ENCODE measurements around the gene CDC27.

DNA sequence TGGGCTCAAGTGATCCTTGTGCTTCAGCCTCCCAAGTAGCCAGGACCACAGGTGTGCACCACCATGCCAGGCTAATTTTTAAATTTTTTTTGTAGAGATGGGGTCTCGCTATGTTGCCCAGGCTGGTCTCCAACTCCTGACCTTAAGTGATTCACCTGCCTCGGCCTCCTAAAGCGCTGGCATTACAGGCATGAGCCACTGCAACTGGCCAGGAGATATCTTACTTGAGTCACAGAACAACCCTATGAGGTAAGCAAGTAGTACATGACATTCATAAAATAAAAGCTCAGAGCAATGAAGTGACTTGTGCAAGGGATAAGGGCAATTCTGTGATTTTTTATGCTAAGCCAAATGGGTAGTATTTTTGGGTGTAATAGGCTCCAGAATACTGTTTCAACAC, 57.3 kb downstream of the CDC27 start:
- TF ChIP-seq EZH2phosphoT487 (IDR thresholded peaks at IDR 0.05; ENCODE audit: borderline replicate concordance) = no peak
- TF ChIP-seq FOSL1 (IDR thresholded peaks at IDR 0.05; ENCODE audit: low read depth) = no peak
- TF ChIP-seq EZH2 (IDR thresholded peaks at IDR 0.05) = no peak
- TF ChIP-seq, protein P1, sequence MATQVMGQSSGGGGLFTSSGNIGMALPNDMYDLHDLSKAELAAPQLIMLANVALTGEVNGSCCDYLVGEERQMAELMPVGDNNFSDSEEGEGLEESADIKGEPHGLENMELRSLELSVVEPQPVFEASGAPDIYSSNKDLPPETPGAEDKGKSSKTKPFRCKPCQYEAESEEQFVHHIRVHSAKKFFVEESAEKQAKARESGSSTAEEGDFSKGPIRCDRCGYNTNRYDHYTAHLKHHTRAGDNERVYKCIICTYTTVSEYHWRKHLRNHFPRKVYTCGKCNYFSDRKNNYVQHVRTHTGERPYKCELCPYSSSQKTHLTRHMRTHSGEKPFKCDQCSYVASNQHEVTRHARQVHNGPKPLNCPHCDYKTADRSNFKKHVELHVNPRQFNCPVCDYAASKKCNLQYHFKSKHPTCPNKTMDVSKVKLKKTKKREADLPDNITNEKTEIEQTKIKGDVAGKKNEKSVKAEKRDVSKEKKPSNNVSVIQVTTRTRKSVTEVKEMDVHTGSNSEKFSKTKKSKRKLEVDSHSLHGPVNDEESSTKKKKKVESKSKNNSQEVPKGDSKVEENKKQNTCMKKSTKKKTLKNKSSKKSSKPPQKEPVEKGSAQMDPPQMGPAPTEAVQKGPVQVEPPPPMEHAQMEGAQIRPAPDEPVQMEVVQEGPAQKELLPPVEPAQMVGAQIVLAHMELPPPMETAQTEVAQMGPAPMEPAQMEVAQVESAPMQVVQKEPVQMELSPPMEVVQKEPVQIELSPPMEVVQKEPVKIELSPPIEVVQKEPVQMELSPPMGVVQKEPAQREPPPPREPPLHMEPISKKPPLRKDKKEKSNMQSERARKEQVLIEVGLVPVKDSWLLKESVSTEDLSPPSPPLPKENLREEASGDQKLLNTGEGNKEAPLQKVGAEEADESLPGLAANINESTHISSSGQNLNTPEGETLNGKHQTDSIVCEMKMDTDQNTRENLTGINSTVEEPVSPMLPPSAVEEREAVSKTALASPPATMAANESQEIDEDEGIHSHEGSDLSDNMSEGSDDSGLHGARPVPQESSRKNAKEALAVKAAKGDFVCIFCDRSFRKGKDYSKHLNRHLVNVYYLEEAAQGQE (IDR thresholded peaks at IDR 0.05; ENCODE audit: low read depth) = no peak
- TF ChIP-seq, protein P2, sequence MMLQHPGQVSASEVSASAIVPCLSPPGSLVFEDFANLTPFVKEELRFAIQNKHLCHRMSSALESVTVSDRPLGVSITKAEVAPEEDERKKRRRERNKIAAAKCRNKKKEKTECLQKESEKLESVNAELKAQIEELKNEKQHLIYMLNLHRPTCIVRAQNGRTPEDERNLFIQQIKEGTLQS (IDR thresholded peaks at IDR 0.05) = no peak

Data from HCT116 (cell line).